ENCODE data around the gene RUNX3.

RUNX3 gene

GRCh38 chr1:24941564-24941963 is 11.5 kb upstream of the RUNX3 start:
- Histone ChIP-seq H3K4me3 (ENCODE audit: low read depth, low read length) (no peak overlapping the region), H3K18ac (ENCODE audit: low read length) (no peak overlapping the region), H2BK5ac (ENCODE audit: low read depth, low read length, poor library complexity) (no peak overlapping the region), H3K4ac (ENCODE audit: low read depth, low read length) (no peak overlapping the region), H4K8ac (ENCODE audit: low read depth, low read length) (no peak overlapping the region), H3K9me3 (ENCODE audit: insufficient read depth, low read depth, low read length) (no peaks in the 10 kb centered on the region), H3K36me3 (ENCODE audit: control insufficient read depth in 1 of 2, insufficient read depth in 2 of 2, low read length in 2 of 2) (no peaks in the 10 kb centered on the region), H2BK12ac (ENCODE audit: low read length) (no peak overlapping the region), H4K12ac (ENCODE audit: low read depth, low read length) (no peak overlapping the region), H3K27ac (ENCODE audit: low read depth, low read length) (no peak overlapping the region), H3K4me1 (ENCODE audit: control insufficient read depth in 1 of 2, insufficient read depth in 2 of 2, low read length in 2 of 2) (no peaks in the 10 kb centered on the region), H2AK5ac (ENCODE audit: low read length) (no peak overlapping the region), H3K79me2 (ENCODE audit: control insufficient read depth, insufficient read depth, low read length, poor library complexity) (no peaks in the 10 kb centered on the region), H3K79me1 (ENCODE audit: low read length) (no peaks in the 10 kb centered on the region), H3K14ac (ENCODE audit: low read length) (no peak overlapping the region), H3K4me2 (ENCODE audit: low read length) (no peak overlapping the region), H3K9ac (ENCODE audit: low read length) (no peak overlapping the region), H3K23ac (ENCODE audit: low read length) (no peak overlapping the region), H3K27me3 (ENCODE audit: insufficient read depth, low read length) (no peaks in the 10 kb centered on the region), H2BK120ac (ENCODE audit: insufficient read depth, low read length, poor library complexity) (no peak overlapping the region), H2AFZ (ENCODE audit: insufficient read depth, low read length, poor library complexity) (no peak overlapping the region), H4K91ac (ENCODE audit: low read depth, low read length) (no peak overlapping the region)
- DNase-seq, result no peak
- no CpG with 5 or more reads among the region's 4 CpGs for WGBS (ENCODE audit: extremely low coverage, insufficient coverage, insufficient read length)

- Histone ChIP-seq H3K23ac (ENCODE audit: low read length) (no peak overlapping the region), H3K4me1 (ENCODE audit: control insufficient read depth in 1 of 2, insufficient read depth in 2 of 2, low read length in 2 of 2) (no peaks in the 10 kb centered on the region), H2BK120ac (ENCODE audit: insufficient read depth, low read length, poor library complexity) (no peak overlapping the region), H2BK12ac (ENCODE audit: low read length) (no peak overlapping the region), H3K14ac (ENCODE audit: low read length) (no peak overlapping the region), H3K27me3 (ENCODE audit: insufficient read depth, low read length) (peaks cover 1% of the 10 kb centered on the region), H3K79me2 (ENCODE audit: control insufficient read depth, insufficient read depth, low read length, poor library complexity) (no peaks in the 10 kb centered on the region), H3K4me2 (ENCODE audit: low read length) (no peak overlapping the region), H4K91ac (ENCODE audit: low read depth, low read length) (no peak overlapping the region), H3K79me1 (ENCODE audit: low read length) (no peaks in the 10 kb centered on the region), H2AFZ (ENCODE audit: insufficient read depth, low read length, poor library complexity) (no peak overlapping the region), H4K12ac (ENCODE audit: low read depth, low read length) (no peak overlapping the region), H3K36me3 (ENCODE audit: control insufficient read depth in 1 of 2, insufficient read depth in 2 of 2, low read length in 2 of 2) (no peaks in the 10 kb centered on the region), H2BK5ac (ENCODE audit: low read depth, low read length, poor library complexity) (no peak overlapping the region), H3K9me3 (ENCODE audit: insufficient read depth, low read depth, low read length) (no peaks in the 10 kb centered on the region), H2AK5ac (ENCODE audit: low read length) (no peak overlapping the region), H4K8ac (ENCODE audit: low read depth, low read length) (no peak overlapping the region), H3K18ac (ENCODE audit: low read length) (no peak overlapping the region), H3K27ac (ENCODE audit: low read depth, low read length) (no peak overlapping the region), H3K4ac (ENCODE audit: low read depth, low read length) (no peak overlapping the region), H3K4me3 (ENCODE audit: low read depth, low read length) (no peak overlapping the region), H3K9ac (ENCODE audit: low read length) (no peak overlapping the region)
- WGBS (ENCODE audit: extremely low coverage, insufficient coverage, insufficient read length), result no CpG with 5 or more reads among the region's 7 CpGs
- DNase-seq, result no peak
These were observed 10.2 kb upstream of the RUNX3 start for GRCh38 chr1:24940231-24940630.

DNA sequence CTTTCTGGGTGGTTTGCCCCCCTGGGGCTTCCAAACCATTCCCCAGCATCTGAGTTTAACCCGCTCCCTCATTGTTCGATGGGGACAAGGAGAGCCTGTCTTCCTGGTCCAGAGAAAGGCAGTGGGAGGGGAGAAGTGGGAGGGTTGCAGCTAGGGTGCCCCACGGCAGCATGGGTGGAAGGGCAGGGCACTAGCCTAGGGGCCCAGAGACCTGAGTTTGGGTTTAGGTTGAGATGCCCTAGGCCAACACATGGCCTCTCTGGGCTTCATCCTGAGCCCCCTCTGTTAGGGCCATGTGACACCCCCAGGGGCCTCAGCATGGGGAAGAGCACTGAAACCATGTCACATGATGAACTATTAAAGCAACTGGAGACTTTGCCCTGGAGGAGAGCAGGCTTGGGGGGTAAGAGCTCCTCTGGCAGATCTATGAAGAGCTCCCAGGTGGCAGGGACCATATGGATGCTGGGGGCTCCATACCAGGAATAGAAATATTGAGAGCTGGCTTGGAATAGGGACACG is 9.7 kb upstream of the RUNX3 start:
- Histone ChIP-seq H3K4me1 (ENCODE audit: control insufficient read depth in 1 of 2, insufficient read depth in 2 of 2, low read length in 2 of 2) (no peaks in the 10 kb centered on the region), H2AFZ (ENCODE audit: insufficient read depth, low read length, poor library complexity) (no peak overlapping the region), H4K91ac (ENCODE audit: low read depth, low read length) (no peak overlapping the region), H3K18ac (ENCODE audit: low read length) (no peak overlapping the region), H3K79me2 (ENCODE audit: control insufficient read depth, insufficient read depth, low read length, poor library complexity) (no peaks in the 10 kb centered on the region), H3K79me1 (ENCODE audit: low read length) (no peaks in the 10 kb centered on the region), H3K36me3 (ENCODE audit: control insufficient read depth in 1 of 2, insufficient read depth in 2 of 2, low read length in 2 of 2) (no peaks in the 10 kb centered on the region), H3K9me3 (ENCODE audit: insufficient read depth, low read depth, low read length) (no peaks in the 10 kb centered on the region), H2AK5ac (ENCODE audit: low read length) (no peak overlapping the region), H3K4ac (ENCODE audit: low read depth, low read length) (no peak overlapping the region), H4K8ac (ENCODE audit: low read depth, low read length) (no peak overlapping the region), H2BK5ac (ENCODE audit: low read depth, low read length, poor library complexity) (no peak overlapping the region), H2BK12ac (ENCODE audit: low read length) (no peak overlapping the region), H3K9ac (ENCODE audit: low read length) (no peak overlapping the region), H3K27ac (ENCODE audit: low read depth, low read length) (no peak overlapping the region), H3K4me3 (ENCODE audit: low read depth, low read length) (no peak overlapping the region), H2BK120ac (ENCODE audit: insufficient read depth, low read length, poor library complexity) (no peak overlapping the region), H3K23ac (ENCODE audit: low read length) (no peak overlapping the region), H3K14ac (ENCODE audit: low read length) (no peak overlapping the region), H3K4me2 (ENCODE audit: low read length) (no peak overlapping the region), H4K12ac (ENCODE audit: low read depth, low read length) (no peak overlapping the region), H3K27me3 (ENCODE audit: insufficient read depth, low read length) (peaks cover 6% of the 10 kb centered on the region)
- no CpG with 5 or more reads among the region's 4 CpGs for WGBS (ENCODE audit: extremely low coverage, insufficient coverage, insufficient read length)
- no peak for DNase-seq

GRCh38 chr1:24939040-24939674 is 9.1 kb upstream of the RUNX3 start:
- Histone ChIP-seq H3K36me3 (ENCODE audit: control insufficient read depth in 1 of 2, insufficient read depth in 2 of 2, low read length in 2 of 2) (no peaks in the 10 kb centered on the region), H4K8ac (ENCODE audit: low read depth, low read length) (no peak overlapping the region), H2AFZ (ENCODE audit: insufficient read depth, low read length, poor library complexity) (no peak overlapping the region), H3K9ac (ENCODE audit: low read length) (no peak overlapping the region), H2AK5ac (ENCODE audit: low read length) (no peak overlapping the region), H3K18ac (ENCODE audit: low read length) (no peak overlapping the region), H4K91ac (ENCODE audit: low read depth, low read length) (no peak overlapping the region), H3K27me3 (ENCODE audit: insufficient read depth, low read length) (peaks cover 10% of the 10 kb centered on the region), H3K14ac (ENCODE audit: low read length) (no peak overlapping the region), H3K79me2 (ENCODE audit: control insufficient read depth, insufficient read depth, low read length, poor library complexity) (no peaks in the 10 kb centered on the region), H2BK5ac (ENCODE audit: low read depth, low read length, poor library complexity) (no peak overlapping the region), H3K23ac (ENCODE audit: low read length) (no peak overlapping the region), H3K79me1 (ENCODE audit: low read length) (no peaks in the 10 kb centered on the region), H2BK12ac (ENCODE audit: low read length) (no peak overlapping the region), H3K4ac (ENCODE audit: low read depth, low read length) (no peak overlapping the region), H3K4me1 (ENCODE audit: control insufficient read depth in 1 of 2, insufficient read depth in 2 of 2, low read length in 2 of 2) (no peaks in the 10 kb centered on the region), H3K9me3 (ENCODE audit: insufficient read depth, low read depth, low read length) (no peaks in the 10 kb centered on the region), H2BK120ac (ENCODE audit: insufficient read depth, low read length, poor library complexity) (no peak overlapping the region), H3K4me2 (ENCODE audit: low read length) (no peak overlapping the region), H3K27ac (ENCODE audit: low read depth, low read length) (no peak overlapping the region), H4K12ac (ENCODE audit: low read depth, low read length) (no peak overlapping the region), H3K4me3 (ENCODE audit: low read depth, low read length) (no peak overlapping the region)
- no peak for DNase-seq
- no CpG with 5 or more reads among the region's 6 CpGs for WGBS (ENCODE audit: extremely low coverage, insufficient coverage, insufficient read length)

Data from trophoblast cell (in vitro differentiated cells and primary cell).